ENCODE measurements around the gene EHD2.
A peak's percentile ranks its signal among the peaks of the same experiment; 100 is the strongest.
"Not testable (repeated sequence)": the region's sequence is repeated elsewhere in the genome, so short reads cannot be mapped to it uniquely, and the experiment has no call there.

The EHD2 gene, protein sequence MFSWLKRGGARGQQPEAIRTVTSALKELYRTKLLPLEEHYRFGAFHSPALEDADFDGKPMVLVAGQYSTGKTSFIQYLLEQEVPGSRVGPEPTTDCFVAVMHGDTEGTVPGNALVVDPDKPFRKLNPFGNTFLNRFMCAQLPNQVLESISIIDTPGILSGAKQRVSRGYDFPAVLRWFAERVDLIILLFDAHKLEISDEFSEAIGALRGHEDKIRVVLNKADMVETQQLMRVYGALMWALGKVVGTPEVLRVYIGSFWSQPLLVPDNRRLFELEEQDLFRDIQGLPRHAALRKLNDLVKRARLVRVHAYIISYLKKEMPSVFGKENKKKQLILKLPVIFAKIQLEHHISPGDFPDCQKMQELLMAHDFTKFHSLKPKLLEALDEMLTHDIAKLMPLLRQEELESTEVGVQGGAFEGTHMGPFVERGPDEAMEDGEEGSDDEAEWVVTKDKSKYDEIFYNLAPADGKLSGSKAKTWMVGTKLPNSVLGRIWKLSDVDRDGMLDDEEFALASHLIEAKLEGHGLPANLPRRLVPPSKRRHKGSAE

DNA sequence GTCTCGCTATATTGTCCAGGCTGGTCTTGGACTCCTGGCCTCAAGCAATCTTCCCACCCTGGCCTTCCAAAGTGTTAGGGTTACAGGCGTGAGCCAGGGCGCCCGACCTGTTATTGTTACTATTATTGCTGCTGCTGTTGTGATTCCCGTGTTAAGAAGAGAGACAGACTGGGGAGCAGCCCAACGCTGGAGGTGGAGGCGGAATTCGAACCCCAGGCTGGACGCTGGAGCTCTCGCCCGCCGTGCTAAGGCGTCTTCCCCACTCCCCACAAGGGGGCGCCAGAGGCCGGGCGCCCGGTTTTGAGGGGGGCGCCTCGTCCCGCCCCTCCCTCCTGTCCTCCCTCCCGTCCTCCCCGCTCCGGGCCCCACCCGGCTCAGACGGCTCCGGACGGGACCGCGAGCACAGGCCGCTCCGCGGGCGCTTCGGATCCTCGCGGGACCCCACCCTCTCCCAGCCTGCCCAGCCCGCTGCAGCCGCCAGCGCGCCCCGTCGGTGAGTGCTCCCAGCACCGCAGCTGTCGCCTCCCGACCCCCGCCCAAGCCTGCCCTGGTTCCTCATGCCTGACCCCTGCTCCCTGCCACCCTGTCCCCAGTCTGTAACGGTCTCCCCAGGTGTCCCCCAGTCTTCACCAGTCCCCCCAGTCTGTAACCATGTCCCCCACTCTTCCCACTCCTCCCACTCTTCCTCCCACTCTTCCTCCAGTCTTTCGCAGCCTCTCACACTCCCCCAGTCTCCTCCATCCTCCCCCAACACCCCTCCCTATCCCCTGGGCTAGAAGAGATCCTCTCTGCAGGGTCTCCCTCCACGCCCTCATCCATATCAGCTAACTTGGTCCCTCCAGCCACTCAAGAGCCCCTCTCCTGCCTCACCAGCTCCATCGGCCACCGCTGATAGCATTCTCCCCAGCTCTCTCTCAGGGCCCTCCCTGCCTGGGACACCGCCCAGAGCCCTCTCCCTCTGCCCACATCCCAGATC, at the start of gene EHD2:
Gene EHD2, plus strand, starts transcription at position 377 of the 976 bp plus-strand sequence. CDS start 3,191 bp downstream, outside the sequence.
- no peak for DNase-seq (ENCODE audit: low read depth)
- H3K4me3 ChIP-seq (ENCODE audit: low read depth, low read length), result peak within 1 kb of the TSS; percentile 84
- TF ChIP-seq, protein P1, sequence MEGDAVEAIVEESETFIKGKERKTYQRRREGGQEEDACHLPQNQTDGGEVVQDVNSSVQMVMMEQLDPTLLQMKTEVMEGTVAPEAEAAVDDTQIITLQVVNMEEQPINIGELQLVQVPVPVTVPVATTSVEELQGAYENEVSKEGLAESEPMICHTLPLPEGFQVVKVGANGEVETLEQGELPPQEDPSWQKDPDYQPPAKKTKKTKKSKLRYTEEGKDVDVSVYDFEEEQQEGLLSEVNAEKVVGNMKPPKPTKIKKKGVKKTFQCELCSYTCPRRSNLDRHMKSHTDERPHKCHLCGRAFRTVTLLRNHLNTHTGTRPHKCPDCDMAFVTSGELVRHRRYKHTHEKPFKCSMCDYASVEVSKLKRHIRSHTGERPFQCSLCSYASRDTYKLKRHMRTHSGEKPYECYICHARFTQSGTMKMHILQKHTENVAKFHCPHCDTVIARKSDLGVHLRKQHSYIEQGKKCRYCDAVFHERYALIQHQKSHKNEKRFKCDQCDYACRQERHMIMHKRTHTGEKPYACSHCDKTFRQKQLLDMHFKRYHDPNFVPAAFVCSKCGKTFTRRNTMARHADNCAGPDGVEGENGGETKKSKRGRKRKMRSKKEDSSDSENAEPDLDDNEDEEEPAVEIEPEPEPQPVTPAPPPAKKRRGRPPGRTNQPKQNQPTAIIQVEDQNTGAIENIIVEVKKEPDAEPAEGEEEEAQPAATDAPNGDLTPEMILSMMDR (IDR thresholded peaks at IDR 0.05; ENCODE audit: low read depth, low read length, missing control alignments), result peak; percentile 89
- in situ Hi-C loops (cut with HindIII; ENCODE audit: low sequenced_read_pairs), result no loop called here

DNA sequence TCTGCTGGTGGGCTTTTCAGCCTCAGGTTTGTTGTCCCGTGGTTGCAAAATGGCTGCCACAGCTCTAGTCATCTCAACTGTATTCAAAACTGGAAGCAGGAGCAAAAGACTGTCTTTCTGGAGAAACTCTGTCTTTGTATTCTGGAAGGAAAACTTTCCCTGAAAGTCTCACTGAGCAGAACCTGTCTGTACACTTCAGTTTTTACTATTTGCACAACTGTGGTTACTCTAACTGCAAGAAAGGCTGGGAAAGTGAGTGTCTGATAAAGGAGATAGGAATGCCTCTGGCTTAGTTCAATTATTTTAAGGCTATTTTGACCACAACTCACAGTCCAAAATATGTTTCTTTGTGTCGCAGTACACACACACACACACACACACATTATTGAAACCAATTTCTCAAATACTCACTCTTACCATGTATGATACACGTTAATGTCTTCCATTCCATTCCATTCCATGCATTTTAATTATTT, 49.7 kb upstream of the EHD2 start:
- peak; percentile 91 for DNase-seq (ENCODE audit: low read depth)
- TF ChIP-seq, protein P1 (IDR thresholded peaks at IDR 0.05; ENCODE audit: low read depth, low read length, missing control alignments), result no peak
- in situ Hi-C loops (cut with HindIII; ENCODE audit: low sequenced_read_pairs), result no loop called here
- H3K4me3 ChIP-seq (ENCODE audit: low read depth, low read length), result no peak overlapping the region

DNA sequence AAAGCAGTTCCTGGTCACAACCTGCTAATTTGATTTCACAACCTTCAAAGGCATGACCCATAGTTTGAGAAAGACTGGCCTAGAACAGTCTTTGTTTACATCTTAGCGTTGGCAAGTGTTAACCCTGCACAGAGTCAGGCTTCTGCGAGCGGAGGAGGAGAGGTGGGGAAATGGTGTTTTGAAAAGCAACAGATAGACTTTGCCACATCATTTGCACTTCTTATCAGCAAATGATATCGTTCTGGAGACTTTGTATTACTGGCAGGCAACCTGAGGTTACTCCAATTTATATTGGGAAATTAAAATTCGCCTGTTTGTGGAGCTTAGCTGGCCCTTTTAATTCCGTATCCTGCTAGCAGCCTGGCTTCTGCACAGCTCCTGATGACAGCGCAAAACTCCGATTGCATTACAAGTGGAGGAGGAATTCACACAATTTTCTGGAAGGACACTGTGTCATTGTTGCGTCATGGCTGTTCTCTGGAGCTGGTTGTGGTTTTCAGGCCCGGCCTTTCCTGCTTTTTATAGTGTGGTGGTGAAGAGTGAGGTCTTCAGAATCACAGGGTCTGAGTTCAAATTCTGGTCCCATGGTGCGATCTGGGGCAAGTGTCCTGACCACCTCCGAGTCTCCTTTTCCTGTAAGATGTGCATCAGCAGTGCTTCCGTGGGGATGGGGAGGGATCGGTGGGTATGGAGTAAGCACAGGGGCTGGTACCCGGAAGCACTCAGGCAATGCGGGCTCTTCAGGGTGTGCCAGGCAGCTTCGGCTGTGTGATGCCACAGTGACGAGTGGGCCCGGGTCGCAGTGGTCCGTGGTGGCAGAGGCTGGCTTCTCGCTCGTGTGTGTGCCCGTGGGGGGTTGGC, 49.1 kb upstream of the EHD2 start:
- H3K4me3 ChIP-seq (ENCODE audit: low read depth, low read length), result no peak overlapping the region
- peak; percentile 98 for DNase-seq (ENCODE audit: low read depth)
- TF ChIP-seq, protein P1 (IDR thresholded peaks at IDR 0.05; ENCODE audit: low read depth, low read length, missing control alignments), result no peak
- in situ Hi-C loops (cut with HindIII; ENCODE audit: low sequenced_read_pairs), result no loop called here

DNA sequence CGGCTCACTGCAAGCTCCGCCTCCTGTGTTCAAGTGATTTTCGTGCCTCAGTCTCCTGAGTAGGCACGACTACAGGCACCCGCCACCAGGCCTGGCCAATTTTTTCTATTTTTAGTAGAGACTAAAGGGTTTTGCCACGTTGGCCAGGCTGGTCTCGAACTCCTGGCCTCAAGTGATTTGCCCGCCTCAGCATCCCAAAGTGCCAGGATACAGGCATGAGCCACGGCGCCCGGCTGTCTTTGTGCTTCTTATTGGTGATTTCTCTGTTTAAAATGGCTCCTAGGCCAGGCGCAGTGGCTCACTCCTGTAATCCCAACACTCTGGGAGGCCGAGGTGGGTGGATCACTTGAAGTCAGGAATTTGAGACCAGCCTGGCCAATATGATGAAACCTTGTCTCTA, 44.7 kb upstream of the EHD2 start:
- in situ Hi-C loops (cut with HindIII; ENCODE audit: low sequenced_read_pairs); H3K4me3 ChIP-seq (ENCODE audit: low read depth, low read length); DNase-seq (ENCODE audit: low read depth): not testable (repeated sequence)

DNA sequence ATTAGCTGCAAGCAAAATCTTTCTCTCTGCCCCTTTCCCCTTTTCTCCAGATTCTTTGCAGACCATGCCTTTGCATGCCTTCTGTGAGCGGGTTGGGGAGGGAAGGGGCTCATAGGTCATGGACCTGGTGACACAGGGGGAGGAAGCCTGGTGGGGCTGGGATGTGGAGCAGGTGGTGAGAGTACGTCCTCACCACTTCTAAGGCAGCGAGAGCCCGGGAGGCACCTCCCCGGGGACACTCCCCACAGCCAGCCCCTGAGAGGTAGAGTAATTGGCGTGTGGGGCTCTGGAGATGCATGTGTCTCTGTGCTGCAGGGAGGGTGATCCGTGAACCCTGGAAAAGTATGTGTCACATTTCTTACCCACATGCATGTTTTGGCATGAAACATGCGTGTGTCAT, 42.5 kb upstream of the EHD2 start:
- in situ Hi-C loops (cut with HindIII; ENCODE audit: low sequenced_read_pairs), result loop anchor here (10.0 kb wide), 1 partner anchor 226 kb away; no protein-coding TSS in a partner anchor
- TF ChIP-seq, protein P1 (IDR thresholded peaks at IDR 0.05; ENCODE audit: low read depth, low read length, missing control alignments), result no peak

DNA sequence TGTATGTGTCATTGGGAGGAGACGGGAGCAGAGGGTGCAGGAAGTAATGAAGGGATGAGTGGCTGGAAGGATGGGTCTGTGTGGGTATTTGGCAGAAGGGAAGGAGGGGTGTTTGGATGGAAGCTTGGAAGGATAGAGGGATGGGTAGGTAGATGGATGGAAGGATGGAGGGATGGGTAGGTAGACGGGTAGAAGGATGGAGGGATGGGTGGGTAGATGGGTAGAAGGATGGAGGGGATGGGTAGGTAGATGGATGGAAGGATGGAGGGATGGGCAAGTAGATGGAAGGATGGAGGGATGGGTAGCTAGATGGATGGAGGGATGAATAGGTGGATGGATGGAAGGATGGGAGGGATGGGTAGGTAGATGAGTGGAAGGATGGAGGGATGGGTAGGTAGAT, 41.7 kb upstream of the EHD2 start:
- in situ Hi-C loops (cut with HindIII; ENCODE audit: low sequenced_read_pairs), result loop anchor here (10.0 kb wide), 1 partner anchor 227 kb away; no protein-coding TSS in a partner anchor
- DNase-seq (ENCODE audit: low read depth), result no peak
- no peak overlapping the region for H3K4me3 ChIP-seq (ENCODE audit: low read depth, low read length)
- TF ChIP-seq, protein P1 (IDR thresholded peaks at IDR 0.05; ENCODE audit: low read depth, low read length, missing control alignments), result no peak

More for the DNA sequence above, 42.5 kb upstream of the EHD2 start:
- no peak overlapping the region for H3K4me3 ChIP-seq (ENCODE audit: low read depth, low read length)
- DNase-seq (ENCODE audit: low read depth), result no peak

Measured in astrocyte of the cerebellum (primary cell).